ENCODE measurements around the gene ASCC3. TPM values are rescaled to one million over a fixed set of nuclear protein-coding genes. Genes with fewer than 3 reads are reported as not detected.

ASCC3 gene
- total RNA-seq, 1 experiment from 2014 or later: 48.2 TPM

DNA sequence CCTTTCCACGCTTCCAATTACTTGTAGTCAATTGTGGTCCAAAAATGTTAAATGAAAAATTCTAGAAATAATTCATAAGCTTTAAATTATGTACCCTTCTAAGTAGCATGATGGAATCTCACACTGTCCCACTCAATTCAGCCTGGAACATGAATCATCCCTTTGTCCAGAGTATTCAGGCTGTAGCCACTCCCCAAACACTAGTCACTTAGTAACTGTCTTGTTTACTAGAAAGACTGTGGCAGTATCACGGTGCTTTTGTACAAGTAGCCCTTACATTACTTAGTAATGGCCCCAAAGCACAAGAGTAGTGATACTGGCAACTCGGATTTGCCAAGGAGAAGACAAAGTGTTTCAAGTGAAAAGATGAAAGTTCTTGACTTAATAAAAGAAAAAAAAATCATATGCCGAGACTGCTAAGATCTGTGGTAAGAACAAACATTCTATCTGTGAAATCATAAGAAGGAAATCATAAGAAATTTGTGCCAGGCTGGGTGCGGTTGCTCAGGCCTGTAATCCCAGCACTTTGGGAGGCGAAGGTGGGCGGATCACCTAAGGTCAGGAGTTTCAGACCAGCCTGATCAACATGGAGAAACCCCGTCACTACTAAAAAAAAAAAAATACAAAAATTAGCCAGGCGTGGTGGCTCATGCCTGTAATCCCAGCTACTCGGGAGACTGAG, 247.9 kb downstream of the ASCC3 start:
- no peaks in the 10 kb centered on the region for H3K36me3 ChIP-seq (ENCODE audit: control insufficient read depth, insufficient read depth, low read length)
- no peaks in the 10 kb centered on the region for H3K27me3 ChIP-seq (replicated peaks; ENCODE audit: control insufficient read depth, insufficient read depth, low read length)
- H3K9me3 Mint-ChIP-seq (ENCODE audit: unreplicated experiment): no peaks in the 10 kb centered on the region
- no peak overlapping the region for H3K4me3 ChIP-seq (ENCODE audit: low read depth, low read length)
- H3K36me3 Mint-ChIP-seq (ENCODE audit: insufficient read depth, unreplicated experiment): peaks cover 19% of the 10 kb centered on the region
- H3K4me1 Mint-ChIP-seq (ENCODE audit: low read depth, unreplicated experiment): no peaks in the 10 kb centered on the region
- H3K9me3 ChIP-seq: no peaks in the 10 kb centered on the region
- no peaks in the 10 kb centered on the region for H3K27me3 Mint-ChIP-seq (ENCODE audit: insufficient read depth, unreplicated experiment)
- 0 out of 2 replicates have a peak, but pooled peaks cover 4% of the 10 kb centered on the region for H3K4me1 ChIP-seq
- peak in 1 of 2 experiments; percentile 4 for DNase-seq
- intact Hi-C loops (cut with micrococcal nuclease; ENCODE audit: unreplicated experiment): no loop called here
- ChIA-PET CTCF (no interaction called here), POLR2A (no interaction called here)
- BruUV-seq (replicated peaks): no TSS peak
- H3K4me3 Mint-ChIP-seq (ENCODE audit: unreplicated experiment): no peak overlapping the region
- TF ChIP-seq, protein P1, sequence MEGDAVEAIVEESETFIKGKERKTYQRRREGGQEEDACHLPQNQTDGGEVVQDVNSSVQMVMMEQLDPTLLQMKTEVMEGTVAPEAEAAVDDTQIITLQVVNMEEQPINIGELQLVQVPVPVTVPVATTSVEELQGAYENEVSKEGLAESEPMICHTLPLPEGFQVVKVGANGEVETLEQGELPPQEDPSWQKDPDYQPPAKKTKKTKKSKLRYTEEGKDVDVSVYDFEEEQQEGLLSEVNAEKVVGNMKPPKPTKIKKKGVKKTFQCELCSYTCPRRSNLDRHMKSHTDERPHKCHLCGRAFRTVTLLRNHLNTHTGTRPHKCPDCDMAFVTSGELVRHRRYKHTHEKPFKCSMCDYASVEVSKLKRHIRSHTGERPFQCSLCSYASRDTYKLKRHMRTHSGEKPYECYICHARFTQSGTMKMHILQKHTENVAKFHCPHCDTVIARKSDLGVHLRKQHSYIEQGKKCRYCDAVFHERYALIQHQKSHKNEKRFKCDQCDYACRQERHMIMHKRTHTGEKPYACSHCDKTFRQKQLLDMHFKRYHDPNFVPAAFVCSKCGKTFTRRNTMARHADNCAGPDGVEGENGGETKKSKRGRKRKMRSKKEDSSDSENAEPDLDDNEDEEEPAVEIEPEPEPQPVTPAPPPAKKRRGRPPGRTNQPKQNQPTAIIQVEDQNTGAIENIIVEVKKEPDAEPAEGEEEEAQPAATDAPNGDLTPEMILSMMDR (IDR thresholded peaks at IDR 0.05; ENCODE audit: insufficient read depth in 1 of 2, low read depth in 1 of 2, low read length in 1 of 2, severe bottlenecking in 1 of 2, unreplicated experiment in 1 of 2): no peak
- H3K27ac Mint-ChIP-seq (ENCODE audit: unreplicated experiment): peak overlapping the region; percentile 65

DNA sequence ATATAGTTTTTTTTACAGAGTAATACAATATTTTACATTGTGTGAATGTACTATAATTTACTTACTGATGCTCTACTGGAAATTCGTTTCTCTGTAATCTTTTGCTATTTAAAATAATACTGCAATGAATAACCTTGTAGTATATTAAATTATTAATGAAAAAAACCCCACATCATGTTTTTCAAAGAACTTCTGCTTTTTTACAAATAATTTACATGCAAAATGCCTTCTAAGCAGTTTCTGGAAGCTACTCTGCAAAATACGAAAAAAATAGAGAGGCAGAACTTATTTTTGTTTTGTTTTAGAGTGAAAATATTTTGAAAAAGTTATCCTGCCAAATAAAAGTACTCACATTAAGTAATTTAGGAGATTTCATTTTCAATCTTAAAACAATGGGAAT, 250.6 kb downstream of the ASCC3 start:
- CTCF ChIA-PET: no interaction called here
- BruUV-seq (replicated peaks): no TSS peak
- no peak overlapping the region for H3K27ac Mint-ChIP-seq (ENCODE audit: unreplicated experiment)
- 0 out of 2 replicates have a peak, but pooled peaks cover 4% of the 10 kb centered on the region for H3K4me1 ChIP-seq
- intact Hi-C loops (cut with micrococcal nuclease; ENCODE audit: unreplicated experiment): no loop called here
- H3K4me1 Mint-ChIP-seq (ENCODE audit: low read depth, unreplicated experiment): no peaks in the 10 kb centered on the region
- no peaks in the 10 kb centered on the region for H3K27me3 ChIP-seq (replicated peaks; ENCODE audit: control insufficient read depth, insufficient read depth, low read length)
- no peaks in the 10 kb centered on the region for H3K36me3 ChIP-seq (ENCODE audit: control insufficient read depth, insufficient read depth, low read length)
- H3K9me3 Mint-ChIP-seq (ENCODE audit: unreplicated experiment): no peaks in the 10 kb centered on the region
- TF ChIP-seq, protein P1 (IDR thresholded peaks at IDR 0.05; ENCODE audit: insufficient read depth in 1 of 2, low read depth in 1 of 2, low read length in 1 of 2, severe bottlenecking in 1 of 2, unreplicated experiment in 1 of 2): no peak
- no peaks in the 10 kb centered on the region for H3K27me3 Mint-ChIP-seq (ENCODE audit: insufficient read depth, unreplicated experiment)
- H3K4me3 Mint-ChIP-seq (ENCODE audit: unreplicated experiment): no peak overlapping the region
- POLR2A ChIA-PET: no interaction called here
- no peak for DNase-seq
- H3K36me3 Mint-ChIP-seq (ENCODE audit: insufficient read depth, unreplicated experiment): peaks cover 3% of the 10 kb centered on the region
- H3K4me3 ChIP-seq (ENCODE audit: low read depth, low read length): no peak overlapping the region
- H3K9me3 ChIP-seq: no peaks in the 10 kb centered on the region

DNA sequence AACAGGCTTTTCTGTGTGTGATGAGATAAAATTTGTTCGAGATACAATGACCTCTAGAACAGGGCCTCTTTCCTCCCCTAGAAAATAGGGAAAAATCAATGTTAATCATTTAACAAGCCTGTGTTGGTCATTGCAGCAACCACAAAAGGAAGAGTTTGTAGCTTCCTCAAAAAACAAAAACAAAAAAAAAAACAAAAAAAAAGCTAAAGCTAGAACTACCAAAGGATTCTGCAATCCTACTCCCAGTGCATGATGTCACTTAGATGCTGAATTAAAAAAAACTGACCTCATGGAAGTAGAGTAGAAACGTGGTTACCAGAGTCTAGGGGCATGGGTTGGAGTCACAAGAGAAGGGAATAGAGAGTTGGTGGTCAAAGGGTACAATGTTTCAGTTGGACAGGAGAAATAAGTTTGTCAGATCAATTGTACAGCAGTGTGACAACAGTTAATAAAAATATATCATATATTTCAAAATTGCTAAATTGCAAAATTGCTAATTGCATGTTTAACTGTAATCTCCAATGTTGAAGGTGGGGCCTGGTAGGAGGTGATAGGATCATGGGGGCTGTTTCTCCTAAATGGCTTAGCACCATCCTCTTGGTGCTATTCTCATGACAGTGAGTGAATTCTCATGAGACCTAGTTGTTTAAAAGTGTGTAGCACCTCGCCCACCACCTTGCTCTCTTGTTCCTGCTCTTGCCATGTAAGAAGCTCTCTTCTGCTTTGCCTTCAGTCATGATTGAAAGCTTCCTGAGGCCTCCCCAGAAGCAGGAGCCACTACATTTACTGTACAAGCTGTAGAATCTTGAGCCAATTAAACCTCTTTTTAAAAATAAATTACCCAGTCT, 253.0 kb downstream of the ASCC3 start:
- H3K9me3 ChIP-seq: no peaks in the 10 kb centered on the region
- ChIA-PET POLR2A (no interaction called here), CTCF (no interaction called here)
- Mint-ChIP-seq H3K36me3 (ENCODE audit: insufficient read depth, unreplicated experiment) (peaks cover 8% of the 10 kb centered on the region), H3K27ac (ENCODE audit: unreplicated experiment) (no peak overlapping the region), H3K4me3 (ENCODE audit: unreplicated experiment) (no peak overlapping the region), H3K9me3 (ENCODE audit: unreplicated experiment) (no peaks in the 10 kb centered on the region), H3K27me3 (ENCODE audit: insufficient read depth, unreplicated experiment) (no peaks in the 10 kb centered on the region), H3K4me1 (ENCODE audit: low read depth, unreplicated experiment) (no peaks in the 10 kb centered on the region)
- TF ChIP-seq, protein P1 (IDR thresholded peaks at IDR 0.05; ENCODE audit: insufficient read depth in 1 of 2, low read depth in 1 of 2, low read length in 1 of 2, severe bottlenecking in 1 of 2, unreplicated experiment in 1 of 2): no peak
- no peak for DNase-seq
- BruUV-seq (replicated peaks): no TSS peak
- intact Hi-C loops (cut with micrococcal nuclease; ENCODE audit: unreplicated experiment): no loop called here
- 0 out of 2 replicates have a peak, but pooled peaks cover 4% of the 10 kb centered on the region for H3K4me1 ChIP-seq
- H3K36me3 ChIP-seq (ENCODE audit: control insufficient read depth, insufficient read depth, low read length): no peaks in the 10 kb centered on the region
- no peak overlapping the region for H3K4me3 ChIP-seq (ENCODE audit: low read depth, low read length)
- no peaks in the 10 kb centered on the region for H3K27me3 ChIP-seq (replicated peaks; ENCODE audit: control insufficient read depth, insufficient read depth, low read length)

Data from Caco-2 (cell line).